Endothelial cell of umbilical vein (primary cell): ENCODE measurements around the gene CALCOCO2. TPM values are rescaled to one million over a fixed set of nuclear protein-coding genes. Genes with fewer than 3 reads are reported as not detected.
A peak's percentile ranks its signal among the peaks of the same experiment; 100 is the strongest.

Experiments used
- BruUV-seq: library from RNA; stranded (reverse); fragments of 400-500 nt; replicated peaks from 2 replicates; lab custom pipeline; 2021; lab: Mats Ljungman, UMichigan
- CTCF ChIA-PET: fragments of 300-600, 350-600 bp; sonication (Branson Sonifier 250); formaldehyde crosslinking; loops from one replicate; lab custom pipeline; 2021; ENCODE audit warnings: antibody characterized with exemption, inconsistent platforms; lab: Charles Lee
- POLR2A ChIA-PET: fragments of 300-600, 350-600 bp; sonication (Branson Sonifier 250); formaldehyde crosslinking; loops from one replicate; lab custom pipeline; 2021; ENCODE audit warnings: antibody characterized with exemption, inconsistent platforms; lab: Charles Lee
- DNase-seq: peaks from one replicate; pipeline ENCODE4 v3.0.0-alpha.2; 2011; ENCODE audit warnings: low read depth, low spot score
- FAIRE-seq: peaks from 2 replicates; lab custom pipeline; 2011; peaks lifted over from hg19 to GRCh38; lab: Jason Lieb, UNC
- H2AFZ ChIP-seq: 2 replicates; pipeline ENCODE4 v1.6.0; 2012; ENCODE audit warnings: low read depth, low read length, control low read depth, inconsistent platforms
- H3K27ac ChIP-seq: 2 replicates; pipeline ENCODE4 v1.5.1; 2011; ENCODE audit warnings: low read depth, mild to moderate bottlenecking, control low read depth, low read length, moderate library complexity; ENCODE audit not compliant: insufficient read depth
- H3K27me3 ChIP-seq, 2 experiments: 2 replicates each; pipeline versions ENCODE4 v1.6.0 to v1.6.1; 2011; ENCODE audit warnings: low read length in 2 of 2, mixed read lengths in 1 of 2; ENCODE audit not compliant: control insufficient read depth in 2 of 2, insufficient read depth in 2 of 2
- H3K36me3 ChIP-seq, 2 experiments: 2 replicates in 1 of 2; 3 replicates in 1 of 2; pipeline ENCODE4 v1.5.1; 2011; ENCODE audit warnings: low read length in 2 of 2, mild to moderate bottlenecking in 1 of 2, moderate library complexity in 1 of 2; ENCODE audit not compliant: control insufficient read depth in 2 of 2, insufficient read depth in 2 of 2; ENCODE audit errors: extremely low read depth in 1 of 2
- H3K4me1 ChIP-seq: 3 replicates; pipeline ENCODE4 v1.5.1; 2011; ENCODE audit warnings: mild to moderate bottlenecking, low read length; ENCODE audit not compliant: control insufficient read depth, insufficient read depth; ENCODE audit errors: extremely low read depth
- H3K4me2 ChIP-seq: 2 replicates; pipeline ENCODE4 v1.6.1; 2011; ENCODE audit warnings: low read length, control low read depth, mixed read lengths; ENCODE audit not compliant: insufficient read depth
- H3K4me3 ChIP-seq, 3 experiments: fragments of 200-600 bp in 1 of 3; sonication (generic), shearing (Covaris generic) in 1 of 3; replicated peaks in 1 of 3; 2 replicates each; pipeline ENCODE4 v1.5.1; 2011 to 2016; ENCODE audit warnings: control low read depth in 3 of 3, low read length in 3 of 3, mild to moderate bottlenecking in 2 of 3, inconsistent platforms in 1 of 3, low read depth in 1 of 3, moderate library complexity in 1 of 3; ENCODE audit not compliant: insufficient read depth in 1 of 3
- H3K79me2 ChIP-seq: 2 replicates; pipeline ENCODE4 v1.6.0; 2012; ENCODE audit warnings: low read length, inconsistent platforms; ENCODE audit not compliant: control insufficient read depth, insufficient read depth
- H3K9ac ChIP-seq: replicated peaks from 2 replicates; pipeline ENCODE3; 2011; ENCODE audit warnings: low read length, control low read depth; ENCODE audit not compliant: insufficient read depth; ENCODE audit errors: extremely low read depth
- H3K9me1 ChIP-seq: replicated peaks from 3 replicates; pipeline ENCODE4 v1.6.0; 2011; ENCODE audit warnings: mild to moderate bottlenecking, low read length; ENCODE audit not compliant: control insufficient read depth, insufficient read depth; ENCODE audit errors: extremely low read depth
- H3K9me3 ChIP-seq: replicated peaks from 2 replicates; pipeline ENCODE4 v1.5.1; 2012; ENCODE audit warnings: low read length, inconsistent platforms; ENCODE audit not compliant: control insufficient read depth, insufficient read depth
- H4K20me1 ChIP-seq: replicated peaks from 2 replicates; pipeline ENCODE3; 2011; ENCODE audit warnings: mild to moderate bottlenecking, low read length; ENCODE audit not compliant: control insufficient read depth, insufficient read depth; ENCODE audit errors: extremely low read depth
- EZH2 ChIP-seq: IDR thresholded peaks from 2 replicates; pipeline ENCODE4 v1.6.1; 2012; ENCODE audit warnings: borderline replicate concordance, low read depth, mild to moderate bottlenecking, moderate library complexity, low read length, inconsistent platforms; ENCODE audit not compliant: severe bottlenecking
- GATA2 ChIP-seq: IDR thresholded peaks from 2 replicates; pipeline ENCODE4 v1.7.0; 2011; ENCODE audit warnings: low read depth, mild to moderate bottlenecking, moderate library complexity, mixed read lengths, low read length; ENCODE audit not compliant: insufficient read length, insufficient read depth
- JUN ChIP-seq: IDR thresholded peaks from 2 replicates; pipeline ENCODE4 v1.6.1; 2011; ENCODE audit warnings: borderline replicate concordance, low read depth; ENCODE audit not compliant: insufficient read length, insufficient read depth
- MYC ChIP-seq: IDR thresholded peaks from one replicate; pipeline ENCODE4 v1.6.1; 2011; ENCODE audit warnings: mild to moderate bottlenecking, low read depth, low read length
- POLR2AphosphoS5 ChIP-seq: IDR thresholded peaks from 2 replicates; pipeline ENCODE4 v1.6.1; 2012; ENCODE audit warnings: low read depth, mild to moderate bottlenecking, control low read depth, low read length, moderate library complexity; ENCODE audit not compliant: insufficient read depth
- dilution Hi-C: fragments of 300-500 bp; cut with MboI; formaldehyde crosslinking; loops from one replicate; pipeline ENCODE4 v1.15.0; 2019; ENCODE audit warnings: low sequenced_read_pairs; ENCODE audit not compliant: extremely low pct_ligation_motif_present
- intact Hi-C: fragments of 100-400 bp; cut with micrococcal nuclease; formaldehyde crosslinking; loops from one replicate; pipeline ENCODE4 v1.10.0; 2022
- polyA plus RNA-seq, 4 experiments: library from polyadenylated mRNA; depleted of rRNA in 3 of 4; stranded (reverse) in 3 of 4; unstranded in 1 of 4; fragments of >200 nt; gene quantifications; 2 replicates each; pipeline versions ENCODE4 v1.2.1 to v1.2.3, GENCODE V29; 2011 to 2012; ENCODE audit warnings: missing spikeins in 1 of 4
- total RNA-seq: library from RNA; stranded (reverse); gene quantifications from 2 replicates; pipeline ENCODE4 v1.2.3, GENCODE V29; 2021
- TF ChIP-seq, protein P1 (sequence below): IDR thresholded peaks from 2 replicates; pipeline ENCODE4 v1.6.1; 2011; ENCODE audit not compliant: insufficient read depth, insufficient read length

CALCOCO2 gene
- total and polyA plus RNA-seq, 2 donors (not counting 3 experiments of a cell fraction or from before 2014, with no cell fraction given): 20.6 to 64.9 TPM

- Histone ChIP-seq H3K9ac (peak overlapping the region; percentile 75), H3K79me2 (peaks cover 5% of the 10 kb centered on the region), H4K20me1 (no peaks in the 10 kb centered on the region), H3K9me1 (no peaks in the 10 kb centered on the region), H3K27me3 (no peaks in the 10 kb centered on the region), H2AFZ (peak overlapping the region; percentile 56), H3K9me3 (no peaks in the 10 kb centered on the region), H3K4me1 (peaks cover 18% of the 10 kb centered on the region), H3K4me2 (peak overlapping the region; percentile 98), H3K27ac (peak overlapping the region; percentile 60), H3K36me3 (peaks cover 0 to 2% of the 10 kb centered on the region in 2 experiments), H3K4me3 (peak overlapping the region; percentile 18 to 75 (median 37))
- DNase-seq (peak; percentile 80), FAIRE-seq (peak; percentile 94)
- CTCF ChIA-PET: interaction anchor here (0.7 to 2.9 kb wide), 7 partner anchors 10 to 117 kb away, joined by 3 to 12 read pairs (median 4); partner anchors contain the start of gene TTLL6
- POLR2A ChIA-PET: interaction anchor here (0.7 kb wide), 3 partner anchors 8 to 236 kb away, joined by 3 to 5 read pairs (median 4); no protein-coding TSS in a partner anchor
- no TSS peak for BruUV-seq
- dilution Hi-C loops: no loop called here
- TF ChIP-seq JUN (no peak), EZH2 (no peak), MYC (no peak), POLR2AphosphoS5 (no peak), GATA2 (no peak)
- TF ChIP-seq, protein P1, sequence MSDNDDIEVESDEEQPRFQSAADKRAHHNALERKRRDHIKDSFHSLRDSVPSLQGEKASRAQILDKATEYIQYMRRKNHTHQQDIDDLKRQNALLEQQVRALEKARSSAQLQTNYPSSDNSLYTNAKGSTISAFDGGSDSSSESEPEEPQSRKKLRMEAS: no peak
- intact Hi-C loops: no loop called here
These were observed 10.6 kb downstream of the CALCOCO2 start for GRCh38 chr17:48841395-48841831.

GRCh38 chr17:48842746-48843145, 11.9 kb downstream of the CALCOCO2 start:
- H3K9me3 ChIP-seq: no peaks in the 10 kb centered on the region
- ChIA-PET POLR2A (no interaction called here), CTCF (interaction anchor here (1.0 to 2.3 kb wide), 3 partner anchors 9 to 36 kb away, joined by 3 to 8 read pairs (median 5); no protein-coding TSS in a partner anchor)
- DNase-seq (no peak), FAIRE-seq (no peak)
- no peak overlapping the region for H3K4me2 ChIP-seq
- no peak overlapping the region for H3K9ac ChIP-seq
- H3K4me1 ChIP-seq: peaks cover 18% of the 10 kb centered on the region
- no peak for TF ChIP-seq EZH2
- H4K20me1 ChIP-seq: no peaks in the 10 kb centered on the region
- H3K9me1 ChIP-seq: no peaks in the 10 kb centered on the region
- H3K27ac ChIP-seq: no peak overlapping the region
- peaks cover 5% of the 10 kb centered on the region for H3K79me2 ChIP-seq
- no peaks in the 10 kb centered on the region for H3K27me3 ChIP-seq
- H3K4me3 ChIP-seq: no peak overlapping the region
- BruUV-seq: no TSS peak
- intact Hi-C loops (no loop called here), dilution Hi-C loops (no loop called here)
- no peak overlapping the region for H2AFZ ChIP-seq
- peaks cover 0 to 2% of the 10 kb centered on the region in 2 experiments for H3K36me3 ChIP-seq
